HL-60 (cell line): ENCODE measurements around the gene SLC31A2.

Source experiments
- POLR2AphosphoS5 ChIP-seq: IDR thresholded peaks from 2 replicates; pipeline ENCODE4 v1.6.1; 2012; ENCODE audit warnings: low read depth
- TF ChIP-seq, protein P1 (sequence below): IDR thresholded peaks from one replicate; pipeline ENCODE4 v1.5.1; 2011; ENCODE audit warnings: low read length, control low read depth, inconsistent platforms; ENCODE audit not compliant: insufficient read depth

DNA sequence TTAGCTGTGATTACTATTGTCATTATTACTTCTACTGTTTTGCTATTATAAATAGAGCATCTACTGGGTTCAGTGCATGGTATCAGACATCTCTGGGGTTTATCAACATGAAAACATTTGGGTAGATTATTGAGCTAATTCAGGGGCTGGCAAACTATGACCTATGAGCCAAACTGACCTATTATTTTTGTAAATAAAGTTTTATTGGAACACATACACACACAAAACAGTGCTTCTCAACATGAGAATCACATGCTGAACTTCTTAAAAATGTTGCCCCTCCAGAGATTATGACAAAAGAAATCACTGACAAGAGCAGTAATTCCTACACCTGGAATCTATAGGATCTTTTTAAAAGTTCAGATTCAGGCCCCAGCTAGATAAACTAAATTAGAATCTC lies 30.4 kb downstream of the SLC31A2 start:
- no peak for TF ChIP-seq POLR2AphosphoS5
- TF ChIP-seq, protein P1, sequence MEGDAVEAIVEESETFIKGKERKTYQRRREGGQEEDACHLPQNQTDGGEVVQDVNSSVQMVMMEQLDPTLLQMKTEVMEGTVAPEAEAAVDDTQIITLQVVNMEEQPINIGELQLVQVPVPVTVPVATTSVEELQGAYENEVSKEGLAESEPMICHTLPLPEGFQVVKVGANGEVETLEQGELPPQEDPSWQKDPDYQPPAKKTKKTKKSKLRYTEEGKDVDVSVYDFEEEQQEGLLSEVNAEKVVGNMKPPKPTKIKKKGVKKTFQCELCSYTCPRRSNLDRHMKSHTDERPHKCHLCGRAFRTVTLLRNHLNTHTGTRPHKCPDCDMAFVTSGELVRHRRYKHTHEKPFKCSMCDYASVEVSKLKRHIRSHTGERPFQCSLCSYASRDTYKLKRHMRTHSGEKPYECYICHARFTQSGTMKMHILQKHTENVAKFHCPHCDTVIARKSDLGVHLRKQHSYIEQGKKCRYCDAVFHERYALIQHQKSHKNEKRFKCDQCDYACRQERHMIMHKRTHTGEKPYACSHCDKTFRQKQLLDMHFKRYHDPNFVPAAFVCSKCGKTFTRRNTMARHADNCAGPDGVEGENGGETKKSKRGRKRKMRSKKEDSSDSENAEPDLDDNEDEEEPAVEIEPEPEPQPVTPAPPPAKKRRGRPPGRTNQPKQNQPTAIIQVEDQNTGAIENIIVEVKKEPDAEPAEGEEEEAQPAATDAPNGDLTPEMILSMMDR, result no peak
